Daoy (cell line): ENCODE data around the gene TGIF2. TPM values are rescaled to one million over a fixed set of nuclear protein-coding genes. Genes with fewer than 3 reads are reported as not detected.
A peak's percentile ranks its signal among the peaks of the same experiment; 100 is the strongest.

ENCODE experiments used
- DNase-seq: peaks from one replicate; pipeline ENCODE4 v3.0.0-alpha.2; 2015; ENCODE audit warnings: low read depth
- total RNA-seq: library from RNA; depleted of rRNA; stranded (reverse); fragments of >200 nt; shearing (Covaris generic); gene quantifications from 2 replicates; pipeline ENCODE4 v1.2.3, GENCODE V29; 2014; rRNA removed

TGIF2 gene
- 22.0 and 27.7 TPM in 2 replicates for total RNA-seq

DNA sequence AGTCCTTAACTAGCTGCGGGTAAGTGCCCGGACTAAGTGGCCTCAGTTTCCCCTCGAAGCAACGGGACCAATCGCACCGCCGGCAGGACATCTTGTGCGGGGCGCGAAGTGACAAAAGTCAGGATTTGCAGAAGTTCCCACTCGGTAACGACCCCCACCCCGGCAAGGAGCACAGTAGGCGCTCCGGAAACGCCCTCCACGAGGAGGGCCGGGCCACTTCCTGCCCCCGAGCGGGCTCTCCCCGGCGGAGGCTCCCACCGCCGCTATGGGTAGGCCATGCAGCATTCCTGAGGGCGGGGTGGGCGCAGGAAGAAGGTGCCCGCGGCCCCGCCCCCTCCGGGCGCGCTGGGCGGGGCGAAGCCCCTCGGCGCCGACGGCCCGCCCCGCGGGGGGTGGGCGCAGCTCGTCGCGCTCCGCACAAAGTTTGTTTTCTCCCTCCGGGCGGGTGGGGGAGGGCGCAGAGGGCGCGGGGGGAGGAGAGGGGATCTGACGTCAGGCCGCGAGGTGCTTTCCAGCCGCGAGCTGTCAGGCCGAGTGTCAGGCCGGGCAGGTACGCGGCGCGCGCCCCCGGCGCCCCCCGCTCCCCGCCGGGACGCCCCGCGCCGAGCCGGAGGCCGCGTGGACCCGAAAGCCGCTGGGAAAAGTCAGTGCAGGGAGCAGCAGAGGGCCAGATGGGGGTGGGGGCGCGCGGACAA lies at the start of gene TGIF2:
TSS of gene TGIF2 (plus strand) at position 495 of the 695 bp plus-strand sequence. CDS start 5,178 bp downstream, outside the sequence.
- DNase-seq, result peak; percentile 92

GRCh38 chr20:36525620-36526365 lies 47.6 kb upstream of the TGIF2 start:
- DNase-seq, result no peak

GRCh38 chr20:36526521-36527011 lies 46.8 kb upstream of the TGIF2 start:
- DNase-seq, result no peak

DNA sequence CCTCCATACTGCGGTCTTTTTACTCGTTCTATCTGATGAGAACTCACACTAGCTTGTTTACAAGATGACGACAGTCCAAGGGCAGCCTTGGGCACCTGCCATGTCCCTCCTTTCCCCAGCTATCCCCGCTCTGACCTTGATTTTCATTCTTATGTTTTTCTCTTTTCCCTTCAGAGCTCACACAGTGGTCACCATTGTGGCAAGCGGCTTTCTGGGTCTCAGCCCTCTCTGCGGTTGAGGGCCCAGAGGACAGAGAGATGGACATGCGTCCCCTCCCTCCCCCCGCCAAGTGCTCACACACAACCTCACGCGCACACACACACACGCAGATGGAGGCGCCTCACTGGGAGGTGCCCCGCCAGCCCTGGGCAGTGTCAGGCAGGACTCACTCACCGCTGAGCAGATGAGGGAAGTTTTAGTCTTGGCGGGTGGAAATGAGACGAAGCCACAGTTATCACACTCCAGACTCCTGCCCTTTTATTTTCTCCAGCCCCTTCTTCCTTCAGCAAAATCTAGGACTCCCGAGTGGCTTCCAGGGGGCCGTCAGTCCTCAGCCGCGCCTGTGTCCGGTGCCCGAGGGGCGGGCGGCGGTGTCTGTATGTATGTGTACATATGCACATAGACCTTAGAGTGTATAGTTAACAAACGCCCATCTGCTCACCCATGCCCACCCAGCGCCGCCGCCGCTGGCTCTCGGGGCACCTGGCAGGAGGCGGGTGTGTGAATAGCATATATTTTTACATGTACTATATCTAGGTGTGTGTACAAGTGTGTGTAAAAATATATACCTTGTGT lies 45.9 kb upstream of the TGIF2 start:
- no peak for DNase-seq

DNA sequence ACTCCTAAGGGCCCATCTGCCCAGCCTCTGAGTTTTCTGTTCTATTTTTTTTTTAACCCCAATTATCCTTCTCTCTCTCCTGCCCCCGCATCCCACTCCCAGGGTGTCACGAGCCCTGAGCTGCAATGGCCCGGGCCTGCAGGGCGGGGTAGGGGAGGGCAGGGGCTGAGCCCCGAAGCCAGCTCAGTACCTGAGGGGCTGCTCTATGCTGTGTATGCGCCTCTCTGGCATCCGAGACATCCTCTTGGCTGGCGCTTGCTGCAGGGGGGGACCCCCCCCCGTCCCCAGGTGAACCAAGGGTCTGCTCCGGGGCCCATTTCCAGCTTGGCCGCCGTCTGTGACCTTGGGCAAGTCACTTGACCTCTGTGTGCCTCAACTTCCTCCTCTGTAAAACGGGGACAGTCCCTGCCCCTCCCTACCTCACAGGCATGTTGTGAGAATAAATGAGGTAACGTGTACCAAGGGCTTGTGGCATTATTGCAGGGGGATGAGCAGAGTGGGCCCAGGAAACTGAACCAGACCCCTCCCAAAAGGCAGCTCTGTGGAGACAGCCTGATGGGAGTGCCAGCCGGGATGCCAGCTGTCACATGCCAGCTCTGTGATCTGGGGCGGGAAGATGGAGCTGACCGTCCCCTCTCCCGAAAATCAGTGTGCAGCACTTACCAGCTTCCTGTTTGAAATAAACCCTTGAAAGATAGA lies 45.1 kb upstream of the TGIF2 start:
- DNase-seq, result no peak

DNA sequence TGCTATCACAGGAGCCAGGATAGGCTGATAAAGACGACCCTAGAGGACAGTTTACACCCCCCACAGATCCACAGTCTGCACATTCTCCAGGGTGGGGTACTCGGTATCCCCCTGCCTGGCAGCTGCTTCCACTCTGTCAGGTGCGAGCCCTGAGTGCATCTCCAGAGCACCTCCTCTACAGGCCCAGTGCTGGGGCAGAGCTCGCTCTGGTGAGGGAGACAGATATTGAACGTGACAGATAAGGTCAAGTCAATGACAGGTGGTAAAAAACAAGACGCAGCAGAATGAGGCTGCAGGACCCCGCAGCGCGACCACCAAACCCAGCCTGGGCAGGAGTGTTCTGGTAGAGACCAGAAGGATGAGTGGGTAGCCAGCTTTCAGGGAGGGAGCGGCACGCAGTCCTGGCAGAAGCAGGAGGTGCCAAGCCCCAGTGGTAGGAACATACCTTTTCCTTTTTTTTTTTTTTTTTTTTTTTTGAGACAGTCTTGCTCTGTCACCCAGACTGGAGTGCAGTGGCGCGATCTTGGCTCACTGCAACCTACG lies 44.5 kb upstream of the TGIF2 start:
- no peak for DNase-seq

GRCh38 chr20:36532388-36532787 lies 41.0 kb upstream of the TGIF2 start:
- no peak for DNase-seq

- DNase-seq, result no peak
Measured at GRCh38 chr20:36532822-36533221, 40.6 kb upstream of the TGIF2 start.

DNA sequence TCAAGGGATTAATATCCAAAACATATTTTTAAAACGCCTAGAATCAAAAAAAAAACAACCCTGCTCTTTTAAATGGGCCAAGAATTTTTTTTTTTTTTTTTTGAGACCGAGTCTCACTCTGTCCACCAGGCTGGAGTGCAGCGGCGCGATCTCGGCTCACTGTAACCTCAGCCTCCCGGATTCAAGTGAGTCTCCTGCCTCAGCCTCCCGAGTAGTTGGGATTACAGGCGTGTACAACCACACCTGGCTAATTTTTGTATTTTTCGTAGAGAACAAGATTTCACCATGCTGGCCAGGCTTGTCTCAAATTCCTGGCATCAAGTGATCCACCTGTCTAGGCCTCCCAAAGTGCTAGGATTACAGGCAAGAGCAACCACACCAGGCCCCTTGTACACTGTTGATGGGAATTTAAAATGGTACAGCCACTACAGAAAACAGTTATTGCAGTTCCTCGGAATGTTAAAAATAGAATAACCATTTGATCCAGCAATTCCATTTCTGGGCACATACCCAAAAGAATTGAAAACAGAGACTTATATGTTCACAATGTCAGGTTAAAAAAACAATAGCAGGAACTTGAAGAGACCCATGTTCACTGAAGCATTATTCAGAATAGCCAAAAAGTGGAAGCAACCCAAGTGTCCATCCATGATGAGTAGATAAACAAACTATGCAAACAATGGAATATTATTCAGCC lies 35.2 kb upstream of the TGIF2 start:
- DNase-seq, result no peak

- DNase-seq, result no peak
Measured at GRCh38 chr20:36540551-36541211, 32.7 kb upstream of the TGIF2 start.

DNA sequence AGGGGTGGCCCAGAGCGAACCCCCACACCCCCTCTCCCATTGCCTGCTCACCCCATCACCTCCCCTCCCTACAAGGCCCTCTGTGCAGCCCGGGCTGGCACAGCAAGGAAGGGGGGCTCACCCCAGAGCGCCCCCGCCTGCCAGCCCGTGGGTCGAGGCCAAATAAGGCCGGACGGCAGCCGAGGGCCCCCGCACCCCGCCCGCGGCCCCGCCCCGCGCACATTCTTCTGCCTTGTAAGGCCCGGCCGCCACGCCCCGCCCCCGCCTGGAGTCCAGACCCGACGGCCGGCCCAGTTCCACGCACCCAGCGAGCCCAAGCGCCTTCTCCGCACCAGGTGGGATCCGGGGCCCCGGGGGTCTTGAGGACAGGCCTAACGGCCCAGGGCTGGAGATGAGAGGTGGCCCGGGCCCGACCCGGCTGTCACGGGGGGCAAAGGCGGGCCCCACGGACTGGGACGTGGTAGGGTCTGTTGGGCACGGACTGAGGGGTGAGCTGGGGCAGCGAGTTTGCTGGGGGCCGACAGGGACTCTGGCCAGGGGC lies 32.1 kb upstream of the TGIF2 start, which contains the start of gene MYL9:
TSS of gene MYL9 (plus strand) at position 293 of the 541 bp plus-strand sequence. CDS start 3,366 bp downstream, outside the sequence.
- DNase-seq, result peak; percentile 69

DNA sequence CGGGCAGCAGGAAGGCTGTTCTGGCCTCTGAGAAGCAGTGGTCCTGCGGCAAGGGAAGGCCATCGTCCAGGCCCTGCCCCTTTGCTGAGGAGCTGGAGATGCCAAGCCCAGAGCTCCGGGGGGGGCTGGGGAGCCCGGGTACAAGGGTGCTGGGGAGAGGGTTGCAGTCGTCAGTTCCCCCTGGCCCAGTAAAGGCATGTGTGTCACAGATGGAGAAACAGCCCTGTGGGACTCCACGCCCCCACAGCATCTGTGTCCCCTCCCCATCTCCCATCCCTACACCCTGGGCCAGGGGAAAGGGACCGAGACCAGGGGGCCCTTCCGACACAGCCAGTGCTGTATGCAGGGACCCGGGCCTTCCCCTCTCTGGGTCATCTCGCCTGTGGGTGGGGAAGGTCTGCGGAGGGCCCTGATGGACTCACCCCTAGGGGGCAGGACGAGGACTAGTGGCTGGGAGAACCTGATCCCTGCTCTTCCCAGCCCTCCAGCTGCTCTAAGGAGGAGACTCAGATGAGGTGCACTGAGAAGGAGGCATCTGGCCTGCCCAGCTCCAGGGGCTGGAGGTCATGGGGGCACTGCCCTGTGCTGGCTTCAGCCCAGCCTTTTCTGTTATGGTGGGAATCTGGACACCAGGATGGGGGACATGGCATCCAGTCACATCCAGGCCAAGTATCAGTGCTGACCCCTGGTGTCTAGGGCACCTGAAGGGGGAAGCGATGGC lies 31.5 kb upstream of the TGIF2 start:
- peak; percentile 59 for DNase-seq

GRCh38 chr20:36542516-36543183 lies 30.7 kb upstream of the TGIF2 start:
- no peak for DNase-seq

GRCh38 chr20:36543184-36544133 lies 29.9 kb upstream of the TGIF2 start:
- DNase-seq, result peak; percentile 68

GRCh38 chr20:36544134-36545018 lies 29.0 kb upstream of the TGIF2 start:
- peak; percentile 75 for DNase-seq

DNA sequence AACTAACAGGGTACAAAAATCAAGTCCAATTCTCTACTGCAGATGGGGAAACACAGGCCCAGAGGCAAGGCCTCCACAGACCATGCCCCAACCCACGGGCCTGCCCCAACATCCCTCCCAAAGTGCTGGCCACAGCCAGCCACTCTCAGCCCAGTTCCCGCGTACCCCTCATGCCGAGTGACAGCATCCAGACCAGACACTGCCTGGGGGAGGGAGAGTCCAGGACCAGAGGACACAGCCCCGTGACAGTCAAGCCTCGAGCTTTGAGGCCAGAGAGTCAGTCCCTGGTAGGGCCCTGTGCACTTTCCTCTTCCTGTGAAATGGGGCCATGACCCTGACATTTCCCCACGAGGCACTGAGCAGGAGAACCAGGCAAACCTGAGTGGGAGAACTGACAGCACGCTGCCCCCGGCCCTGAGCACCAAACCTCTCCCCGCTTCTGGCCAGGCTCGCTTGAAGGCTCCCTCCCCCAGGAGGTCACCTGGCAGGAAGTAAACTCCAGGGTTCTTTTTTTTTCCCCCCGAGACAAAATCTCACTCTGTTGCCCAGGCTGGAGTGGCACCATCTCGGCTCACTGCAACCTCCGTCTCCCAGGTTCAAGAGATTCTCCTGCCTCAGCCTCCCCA lies 27.2 kb upstream of the TGIF2 start:
- DNase-seq, result no peak
